ENCODE data around the gene SOX1.

Gene SOX1

DNA sequence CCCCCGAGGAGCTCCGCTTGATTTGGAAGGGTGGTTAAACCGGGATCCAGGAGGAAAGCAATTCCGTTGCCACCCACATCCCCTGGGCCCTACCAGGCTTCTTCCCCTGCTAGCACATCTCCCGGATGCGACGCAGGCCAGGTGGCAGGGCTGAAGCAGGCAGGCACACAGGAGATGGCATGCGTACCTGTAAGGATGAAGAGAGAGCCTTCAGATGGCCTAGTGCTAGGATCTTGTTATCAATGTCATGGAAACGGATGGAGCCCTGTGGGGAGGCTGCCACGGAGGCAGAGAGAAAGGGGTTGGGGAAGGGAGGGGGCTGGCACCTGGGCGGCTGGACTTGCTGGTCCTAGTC is 8.5 kb upstream of the SOX1 start:
- no peak for DNase-seq (ENCODE audit: extremely low read depth in 1 of 2, low read depth in 1 of 2)

DNA sequence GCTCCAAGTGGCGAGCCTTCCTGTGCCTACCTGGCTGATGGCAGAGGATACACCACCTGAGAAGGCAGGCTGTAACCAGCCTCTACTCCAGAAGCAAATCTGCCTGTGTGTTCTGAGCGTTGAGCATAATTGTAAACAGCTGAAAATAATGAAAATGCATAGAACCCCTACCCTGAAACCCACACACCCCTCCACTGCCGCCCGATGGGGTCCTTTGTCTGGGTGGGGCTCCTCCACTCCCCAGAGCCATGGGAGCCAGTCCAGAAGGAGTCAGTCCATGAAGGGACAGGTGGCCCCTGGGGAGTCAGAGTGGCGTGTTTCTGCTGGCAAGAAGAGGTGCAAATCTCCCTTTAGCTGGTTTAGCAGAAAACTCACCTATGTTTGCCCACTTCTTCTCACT is 8.0 kb upstream of the SOX1 start:
- DNase-seq (ENCODE audit: extremely low read depth in 1 of 2, low read depth in 1 of 2): no peak

DNA sequence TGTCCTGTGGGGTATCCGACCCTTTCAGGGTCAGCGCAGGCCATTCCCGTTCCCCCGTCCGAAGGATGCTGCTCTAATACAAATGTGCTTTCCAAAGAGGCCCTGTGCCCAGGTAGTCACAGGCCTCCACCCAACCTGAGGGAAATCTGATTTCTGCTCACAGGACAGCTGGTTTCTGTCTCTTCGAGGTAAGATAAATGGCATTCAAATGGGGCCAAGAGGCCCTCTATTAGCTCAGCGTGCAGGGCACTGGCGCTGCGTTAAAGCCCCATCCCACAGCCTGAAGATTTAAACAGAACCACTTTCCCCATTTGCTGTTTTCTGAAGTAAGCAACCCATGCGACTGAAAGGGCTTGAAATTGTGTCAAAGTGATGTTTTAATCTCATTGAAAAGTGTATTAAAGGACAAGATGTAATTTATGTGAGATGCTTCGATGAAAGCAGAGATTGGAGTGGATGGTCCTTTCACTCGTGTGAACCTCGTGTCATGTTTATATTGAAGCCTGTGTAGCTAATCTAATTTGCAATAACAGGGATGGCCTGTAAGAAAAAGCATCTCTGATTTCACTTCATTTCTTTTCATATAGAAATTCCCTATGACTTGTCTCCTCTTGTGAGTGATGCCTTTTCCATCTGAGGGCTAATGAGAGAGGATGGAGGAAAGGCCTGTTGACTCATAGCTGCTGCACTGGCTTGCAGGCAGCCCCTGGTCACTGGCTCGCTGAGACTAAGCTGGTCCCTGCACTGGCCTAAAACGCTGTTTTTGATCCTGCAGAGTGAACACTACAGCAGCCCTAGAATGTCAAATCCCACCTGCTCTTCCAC is 7.3 kb upstream of the SOX1 start:
- DNase-seq (ENCODE audit: extremely low read depth in 1 of 2, low read depth in 1 of 2): no peak

DNA sequence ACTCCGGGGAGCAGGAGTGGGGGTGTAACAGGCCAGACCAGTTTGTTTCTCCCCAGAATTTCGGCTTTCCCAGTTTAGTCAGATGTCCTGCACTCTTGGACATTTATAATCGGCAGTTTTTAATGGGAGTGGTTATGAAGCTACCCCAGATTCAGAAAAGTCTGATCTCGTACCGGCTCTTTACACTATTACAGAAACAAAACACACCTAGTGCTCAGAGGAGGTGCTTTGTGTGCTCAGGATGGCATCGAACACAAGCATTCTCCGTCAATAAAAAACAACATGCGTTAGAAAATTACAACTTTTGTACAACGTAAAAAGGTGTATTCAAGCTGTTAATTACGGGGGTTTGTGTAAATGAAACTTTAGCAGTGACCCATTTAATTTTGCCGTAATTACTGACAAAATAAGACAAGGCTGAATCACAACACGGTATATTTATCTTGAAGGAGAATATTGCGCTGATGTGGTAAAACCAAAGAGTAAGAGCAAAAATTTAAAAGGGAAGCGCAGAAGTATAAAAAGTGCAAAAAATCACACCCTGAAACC is 6.6 kb upstream of the SOX1 start:
- DNase-seq (ENCODE audit: extremely low read depth in 1 of 2, low read depth in 1 of 2): no peak

DNA sequence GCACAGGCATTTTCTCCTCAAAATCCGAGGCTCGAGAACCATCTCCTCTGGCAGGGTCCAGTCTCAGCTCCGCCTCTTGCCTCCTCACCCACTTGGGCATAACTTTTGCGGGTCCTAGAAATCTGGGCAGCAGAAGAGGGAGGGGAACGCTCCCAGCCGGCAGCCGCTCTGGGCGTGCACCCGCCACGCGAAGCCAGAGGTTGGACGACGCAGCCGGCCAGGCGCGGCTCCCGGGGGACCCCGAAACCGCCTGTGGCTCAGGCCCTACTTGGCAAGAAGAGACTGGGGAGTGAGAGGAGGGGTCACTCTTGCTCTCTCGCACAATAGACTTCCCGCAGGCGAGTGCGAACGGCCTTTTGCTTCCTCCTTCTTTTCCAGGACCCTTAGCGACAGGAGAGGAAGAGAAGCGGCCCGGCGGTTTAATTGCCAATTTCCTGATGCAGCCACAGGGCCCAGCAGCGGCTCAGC is 6.0 kb upstream of the SOX1 start:
- no peak for DNase-seq (ENCODE audit: extremely low read depth in 1 of 2, low read depth in 1 of 2)

DNA sequence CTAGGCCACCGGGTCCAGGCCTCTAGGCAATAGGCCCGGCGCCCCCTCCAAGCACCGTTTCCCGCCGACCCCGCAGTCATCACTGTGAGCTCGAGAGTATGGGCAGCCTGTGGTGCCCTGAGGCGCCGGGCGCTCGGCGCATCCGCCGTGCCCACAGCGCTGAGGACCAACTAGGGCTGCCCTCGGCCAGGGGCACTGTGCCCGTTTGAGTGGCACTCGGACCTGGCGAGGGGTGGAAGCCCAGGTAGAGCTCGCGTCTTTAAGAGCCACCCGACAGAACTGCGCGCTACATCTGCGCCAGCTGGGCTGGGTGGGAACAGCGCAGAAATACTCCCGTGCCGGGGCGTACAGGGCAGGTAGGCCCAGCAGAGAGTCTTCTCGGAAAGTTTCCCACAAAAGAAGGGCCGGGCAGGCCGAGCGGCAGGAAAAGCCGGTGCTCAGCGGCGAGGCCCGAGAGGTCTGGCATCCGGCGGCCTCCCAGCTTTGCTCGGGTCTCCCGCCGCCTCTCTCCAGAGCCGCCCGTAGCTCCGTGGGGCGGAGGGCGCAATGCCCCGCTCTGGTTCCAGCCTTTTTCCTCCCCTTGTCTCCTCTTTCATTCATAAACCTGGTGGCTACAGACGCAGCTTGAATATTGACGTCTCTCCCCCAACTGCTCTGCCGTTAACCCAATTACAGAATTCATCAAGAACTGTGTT is 5.4 kb upstream of the SOX1 start:
- no peak for DNase-seq (ENCODE audit: extremely low read depth in 1 of 2, low read depth in 1 of 2)

DNA sequence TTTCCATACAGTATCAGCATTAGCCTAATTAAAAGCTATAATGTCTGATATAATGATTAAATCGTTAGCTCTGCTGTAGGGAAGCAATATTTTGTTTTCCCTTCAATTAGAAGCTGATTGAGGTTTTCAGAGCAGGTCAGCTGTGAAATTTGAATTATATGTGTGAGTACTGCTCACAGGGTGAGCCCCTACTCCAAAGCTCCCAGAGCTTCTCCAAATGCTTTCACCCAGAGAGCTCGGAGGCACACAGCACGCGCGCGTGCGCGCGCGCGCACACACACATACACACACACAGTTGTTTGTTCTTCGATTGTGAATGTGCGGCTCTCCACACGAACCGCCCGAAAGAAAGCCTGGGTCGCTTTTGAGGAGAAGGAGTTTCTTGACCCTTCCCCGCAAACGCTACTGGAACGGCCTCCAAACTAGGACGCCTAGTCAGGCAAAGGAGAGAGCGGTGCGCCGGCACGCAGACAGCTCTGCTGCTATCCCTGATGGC is 4.8 kb upstream of the SOX1 start:
- no peak for DNase-seq (ENCODE audit: extremely low read depth in 1 of 2, low read depth in 1 of 2)

DNA sequence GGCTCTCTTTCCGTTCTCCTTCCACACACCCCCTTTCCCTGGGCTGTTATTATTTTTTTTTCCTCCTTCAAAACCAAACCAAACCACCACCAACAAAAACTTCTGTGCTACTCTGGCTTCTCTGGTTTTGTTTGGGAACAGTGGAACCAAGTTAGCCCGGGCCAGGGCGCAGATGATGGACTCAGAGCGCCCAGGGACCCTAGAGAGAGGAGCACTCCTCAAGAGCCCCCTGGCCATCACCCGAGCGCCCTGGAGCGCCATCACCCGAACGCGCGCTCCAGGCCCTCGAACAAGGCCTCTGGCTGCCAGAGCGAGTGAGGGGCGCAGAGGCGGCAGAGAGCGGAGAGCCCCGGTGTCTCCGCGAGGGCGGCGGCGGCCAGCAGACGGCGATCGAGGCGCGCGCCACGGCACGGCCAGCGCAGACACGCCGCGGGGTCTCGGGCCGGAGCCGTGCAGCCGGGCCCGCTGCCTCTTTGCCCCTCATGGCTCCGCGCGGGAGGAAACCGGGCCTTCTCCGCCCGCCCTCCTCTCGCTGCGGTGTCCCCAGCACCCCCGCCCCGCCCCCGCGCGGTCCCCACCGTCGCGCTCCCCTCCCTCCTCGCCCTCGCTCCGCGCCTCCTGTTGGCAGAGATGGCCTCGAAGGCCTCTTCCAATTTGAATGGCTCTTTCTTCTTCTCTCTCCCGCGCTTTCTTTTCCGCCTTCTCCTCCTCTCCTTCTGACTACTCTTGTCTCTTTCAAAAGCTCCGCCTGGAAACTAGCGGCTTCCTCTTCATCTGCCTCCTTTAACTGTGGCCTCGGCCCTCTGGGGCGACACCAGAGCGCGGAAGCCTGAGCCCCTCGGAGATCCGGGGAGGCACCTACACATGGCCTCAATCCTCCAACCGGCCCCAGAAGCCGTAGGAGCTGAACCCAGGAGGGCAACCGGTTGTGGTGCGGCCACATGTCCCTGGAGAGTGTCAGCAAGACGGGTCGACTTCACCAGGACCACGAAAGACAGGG is 4.1 kb upstream of the SOX1 start:
- no peak for DNase-seq (ENCODE audit: extremely low read depth in 1 of 2, low read depth in 1 of 2)

DNA sequence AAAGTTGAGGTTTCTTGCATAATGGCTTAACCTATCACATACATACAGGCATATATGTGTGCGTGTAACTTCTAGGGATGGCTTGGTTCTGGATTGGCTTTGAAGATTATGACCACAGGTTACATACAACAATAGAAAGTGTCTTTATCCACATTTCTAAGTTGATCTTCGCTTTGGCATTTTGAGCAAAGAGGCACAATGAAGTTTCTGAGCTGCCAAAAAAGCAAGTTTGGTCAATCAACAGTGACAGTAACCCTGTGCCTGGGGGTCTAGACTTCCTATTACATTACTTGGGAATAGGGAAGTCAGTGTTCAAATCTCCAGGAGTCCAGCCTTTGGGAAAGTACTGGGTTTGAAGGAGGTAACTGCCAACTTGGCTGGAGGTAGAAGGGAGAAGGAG is 3.1 kb upstream of the SOX1 start:
- DNase-seq (ENCODE audit: extremely low read depth in 1 of 2, low read depth in 1 of 2): no peak

DNA sequence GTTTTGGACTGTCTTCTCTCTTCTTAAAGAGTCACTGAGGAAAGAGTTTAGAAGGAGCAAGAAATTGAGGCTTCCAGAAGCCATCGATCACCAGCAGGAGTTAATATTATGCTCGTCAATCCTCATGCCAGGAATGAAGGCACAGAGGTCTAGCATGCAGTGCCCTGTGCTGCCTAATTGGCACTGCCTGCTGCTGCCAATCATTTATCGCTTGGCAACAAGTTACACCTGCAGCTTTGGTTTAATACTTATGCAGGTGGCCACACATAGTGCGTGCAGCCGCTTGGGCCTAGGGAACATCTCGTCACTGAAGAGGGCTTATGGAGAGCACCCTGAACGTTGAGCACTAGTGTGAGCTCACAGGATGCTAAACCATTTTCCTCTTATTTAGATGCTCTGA is 2.7 kb upstream of the SOX1 start:
- no peak for DNase-seq (ENCODE audit: extremely low read depth in 1 of 2, low read depth in 1 of 2)

DNA sequence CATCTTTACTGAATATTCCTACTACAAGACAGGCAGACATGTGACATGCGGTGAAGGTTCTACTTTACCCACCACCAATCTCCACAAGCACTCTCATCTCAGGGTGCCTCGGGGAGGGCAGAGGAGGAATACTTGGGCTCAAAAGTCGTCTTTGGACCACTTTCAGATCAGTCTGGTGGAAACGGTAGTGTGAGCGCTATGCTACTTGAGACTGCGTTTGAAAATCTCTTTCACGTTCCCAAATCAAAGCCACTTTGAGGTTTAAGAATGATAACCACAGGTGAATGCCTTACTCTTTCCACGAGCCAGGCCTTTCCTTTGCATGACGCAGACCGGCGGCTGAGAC is 1.5 kb upstream of the SOX1 start:
- DNase-seq (ENCODE audit: extremely low read depth in 1 of 2, low read depth in 1 of 2): no peak

DNA sequence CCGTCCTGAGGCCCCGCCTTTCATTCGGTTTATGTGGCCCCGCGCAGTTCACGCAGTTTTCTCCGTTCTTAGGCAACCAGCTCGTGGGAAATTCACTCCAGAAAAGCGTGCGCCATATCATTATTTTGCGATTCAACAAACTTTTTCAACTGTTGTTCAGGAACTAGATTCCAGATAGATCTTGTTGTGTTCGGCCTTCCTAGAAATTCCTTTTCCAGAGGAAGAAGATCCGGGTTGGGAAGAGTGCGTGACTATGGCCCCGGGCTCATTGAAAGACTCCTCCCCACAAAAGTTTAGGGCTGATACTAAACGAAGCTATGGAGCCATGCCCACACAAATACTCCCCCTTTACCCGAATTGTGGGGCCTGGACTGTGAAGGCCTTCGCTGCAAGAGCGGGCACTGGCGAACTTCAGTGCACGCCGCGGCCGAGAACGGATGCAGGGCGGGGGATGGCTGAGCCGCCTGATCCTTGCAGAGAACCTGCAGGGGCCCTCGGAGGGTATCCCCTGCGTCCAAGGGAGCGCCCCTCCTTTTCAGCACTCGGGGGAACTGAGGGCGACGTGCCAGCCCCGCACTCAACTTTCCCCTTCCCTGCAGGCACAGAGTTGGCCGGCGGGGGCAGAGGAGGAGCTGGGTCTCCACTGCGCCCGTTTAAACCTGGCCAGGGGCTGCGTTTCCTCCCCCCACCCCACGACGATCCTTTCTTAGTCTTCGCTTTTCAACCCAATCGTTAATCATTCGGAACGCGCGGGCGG is 904 bp upstream of the SOX1 start:
- DNase-seq (ENCODE audit: extremely low read depth in 1 of 2, low read depth in 1 of 2): no peak

DNA sequence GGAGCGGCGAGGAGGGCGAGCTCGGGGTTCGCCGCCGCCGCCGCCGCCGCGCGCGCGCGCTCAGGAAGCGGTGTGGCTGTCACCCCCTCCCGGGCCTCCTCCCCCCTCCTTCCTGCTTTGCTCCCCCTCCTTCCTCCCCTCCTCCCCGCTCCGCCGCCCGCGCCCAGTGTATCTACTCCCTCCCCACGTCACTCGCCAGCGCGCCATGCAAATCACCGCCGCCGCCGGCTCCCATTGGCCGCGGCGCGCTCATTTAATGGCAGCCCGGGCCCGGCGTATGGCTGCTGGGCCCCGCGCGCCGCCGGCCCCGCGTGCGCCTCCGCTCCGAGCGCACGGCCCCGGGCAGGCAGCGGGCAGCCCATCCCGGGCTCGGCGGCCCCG is 335 bp upstream of the SOX1 start:
- DNase-seq (ENCODE audit: extremely low read depth in 1 of 2, low read depth in 1 of 2): peak; percentile 24 to 34

DNA sequence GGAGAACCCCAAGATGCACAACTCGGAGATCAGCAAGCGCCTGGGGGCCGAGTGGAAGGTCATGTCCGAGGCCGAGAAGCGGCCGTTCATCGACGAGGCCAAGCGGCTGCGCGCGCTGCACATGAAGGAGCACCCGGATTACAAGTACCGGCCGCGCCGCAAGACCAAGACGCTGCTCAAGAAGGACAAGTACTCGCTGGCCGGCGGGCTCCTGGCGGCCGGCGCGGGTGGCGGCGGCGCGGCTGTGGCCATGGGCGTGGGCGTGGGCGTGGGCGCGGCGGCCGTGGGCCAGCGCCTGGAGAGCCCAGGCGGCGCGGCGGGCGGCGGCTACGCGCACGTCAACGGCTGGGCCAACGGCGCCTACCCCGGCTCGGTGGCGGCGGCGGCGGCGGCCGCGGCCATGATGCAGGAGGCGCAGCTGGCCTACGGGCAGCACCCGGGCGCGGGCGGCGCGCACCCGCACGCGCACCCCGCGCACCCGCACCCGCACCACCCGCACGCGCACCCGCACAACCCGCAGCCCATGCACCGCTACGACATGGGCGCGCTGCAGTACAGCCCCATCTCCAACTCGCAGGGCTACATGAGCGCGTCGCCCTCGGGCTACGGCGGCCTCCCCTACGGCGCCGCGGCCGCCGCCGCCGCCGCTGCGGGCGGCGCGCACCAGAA is 1.1 kb downstream of the SOX1 start:
- DNase-seq (ENCODE audit: extremely low read depth in 1 of 2, low read depth in 1 of 2): no peak

DNA sequence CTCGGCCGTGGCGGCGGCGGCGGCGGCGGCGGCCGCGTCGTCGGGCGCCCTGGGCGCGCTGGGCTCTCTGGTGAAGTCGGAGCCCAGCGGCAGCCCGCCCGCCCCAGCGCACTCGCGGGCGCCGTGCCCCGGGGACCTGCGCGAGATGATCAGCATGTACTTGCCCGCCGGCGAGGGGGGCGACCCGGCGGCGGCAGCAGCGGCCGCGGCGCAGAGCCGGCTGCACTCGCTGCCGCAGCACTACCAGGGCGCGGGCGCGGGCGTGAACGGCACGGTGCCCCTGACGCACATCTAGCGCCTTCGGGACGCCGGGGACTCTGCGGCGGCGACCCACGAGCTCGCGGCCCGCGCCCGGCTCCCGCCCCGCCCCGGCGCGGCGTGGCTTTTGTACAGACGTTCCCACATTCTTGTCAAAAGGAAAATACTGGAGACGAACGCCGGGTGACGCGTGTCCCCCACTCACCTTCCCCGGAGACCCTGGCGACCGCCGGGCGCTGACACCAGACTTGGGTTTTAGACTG is 1.7 kb downstream of the SOX1 start:
- DNase-seq (ENCODE audit: extremely low read depth in 1 of 2, low read depth in 1 of 2): no peak

DNA sequence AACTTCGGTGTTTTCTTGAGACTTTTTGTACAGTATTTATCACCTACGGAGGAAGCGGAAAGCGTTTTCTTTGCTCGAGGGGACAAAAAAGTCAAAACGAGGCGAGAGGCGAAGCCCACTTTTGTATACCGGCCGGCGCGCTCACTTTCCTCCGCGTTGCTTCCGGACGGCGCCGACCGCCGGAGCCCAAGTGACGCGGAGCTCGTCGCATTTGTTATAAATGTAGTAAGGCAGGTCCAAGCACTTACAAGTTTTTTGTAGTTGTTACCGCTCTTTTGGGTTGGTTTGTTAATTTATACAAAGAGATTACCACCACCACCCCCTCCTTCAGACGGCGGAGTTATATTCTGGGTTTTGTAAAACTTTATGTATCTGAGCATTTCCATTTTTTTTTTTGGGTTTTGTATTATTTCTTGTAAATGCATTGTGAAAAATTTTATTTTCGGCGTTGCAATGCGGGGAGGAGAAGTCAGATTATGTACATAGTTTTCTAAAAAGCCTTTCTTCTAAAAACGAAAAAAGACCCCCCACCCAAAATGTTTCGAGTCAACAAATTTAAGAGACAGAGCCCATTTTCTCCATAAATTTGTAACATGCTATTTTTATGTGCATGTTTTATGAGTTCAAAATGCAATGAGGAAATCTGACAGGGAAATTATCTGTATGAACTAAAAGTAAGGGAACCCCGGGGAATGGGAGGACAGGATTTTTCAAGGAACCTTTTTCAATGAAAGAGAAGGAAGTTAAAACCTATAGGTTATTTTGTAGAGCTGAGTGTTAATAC is 2.3 kb downstream of the SOX1 start:
- no peak for DNase-seq (ENCODE audit: extremely low read depth in 1 of 2, low read depth in 1 of 2)

DNA sequence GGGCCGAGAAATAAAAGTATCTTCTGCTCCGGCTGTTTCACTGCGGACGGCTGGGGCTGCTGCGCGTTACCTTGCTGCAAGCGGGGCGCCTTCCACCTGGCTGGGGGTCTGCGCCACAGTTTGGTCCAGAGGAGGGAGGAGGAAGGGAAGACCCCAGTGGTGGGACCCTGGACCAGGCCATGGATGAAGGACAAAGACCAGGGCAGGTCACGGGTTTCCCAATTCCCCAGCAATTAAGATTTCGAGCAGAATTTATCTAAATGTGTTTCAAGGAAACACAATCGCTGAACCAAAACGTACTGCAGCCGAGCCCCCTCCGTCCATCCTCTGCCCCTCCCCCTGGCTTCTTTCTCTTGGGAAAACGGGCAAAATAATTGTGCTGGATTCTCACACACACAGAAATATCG is 2.9 kb downstream of the SOX1 start:
- no peak for DNase-seq (ENCODE audit: extremely low read depth in 1 of 2, low read depth in 1 of 2)

DNA sequence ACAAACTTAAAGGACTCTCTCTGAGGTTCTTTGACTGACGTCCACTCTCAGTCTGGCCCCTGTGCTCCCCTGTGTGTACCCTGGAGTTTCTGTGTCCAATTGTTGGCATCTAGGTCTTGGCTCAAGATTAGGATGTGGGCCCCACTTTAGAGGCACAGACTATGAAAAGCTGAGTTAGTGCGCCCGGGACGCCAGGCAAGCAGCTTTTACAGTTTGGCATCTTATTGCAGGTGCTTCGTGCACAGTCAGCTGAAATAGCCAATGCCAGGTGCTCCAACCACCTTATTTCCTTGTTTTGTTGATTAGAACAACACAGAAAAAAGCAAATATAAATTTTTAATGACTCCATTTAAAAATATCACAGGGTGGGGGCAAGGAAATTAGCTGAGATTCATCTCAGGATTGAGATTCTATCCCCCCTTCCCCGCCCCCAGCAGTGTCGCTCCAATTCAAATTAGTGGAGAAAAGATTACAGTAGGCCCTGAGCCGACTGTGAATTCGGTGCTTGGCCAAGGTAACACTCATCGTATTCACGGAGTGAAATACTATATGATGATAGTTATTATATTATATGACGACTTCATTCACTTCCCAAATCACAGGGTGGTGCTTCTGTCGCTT is 4.3 kb downstream of the SOX1 start:
- DNase-seq (ENCODE audit: extremely low read depth in 1 of 2, low read depth in 1 of 2): no peak
